HG03354 (cell line): Measurements from ENCODE around the gene NXN.

ENCODE experiments used
- ATAC-seq: cut with Tn5 transposase; IDR thresholded peaks from one replicate; pipeline ENCODE4 v1.9.1; 2021; ENCODE audit warnings: mild to moderate bottlenecking; ENCODE audit not compliant: unreplicated experiment, poor library complexity, severe bottlenecking

Gene NXN

GRCh38 chr17:979539-980405 is at the start of gene NXN:
Gene NXN, minus strand, starts transcription at chr17:979776.
- ATAC-seq, result peak; percentile 66

GRCh38 chr17:1027044-1027443 is 47.5 kb upstream of the NXN start:
- no peak for ATAC-seq

- ATAC-seq, result no peak
Observed at GRCh38 chr17:1026599-1026975, 47.0 kb upstream of the NXN start.

GRCh38 chr17:1025733-1026598 is 46.4 kb upstream of the NXN start:
- no peak for ATAC-seq

GRCh38 chr17:1024076-1024475 is 44.5 kb upstream of the NXN start:
- ATAC-seq, result no peak

- no peak for ATAC-seq
Observed at GRCh38 chr17:1022278-1023024, 42.9 kb upstream of the NXN start.

GRCh38 chr17:1021147-1021546 is 41.6 kb upstream of the NXN start:
- no peak for ATAC-seq

GRCh38 chr17:1019451-1019850 is 39.9 kb upstream of the NXN start:
- no peak for ATAC-seq

- no peak for ATAC-seq
Observed at GRCh38 chr17:1018547-1018946, 39.0 kb upstream of the NXN start.

- no peak for ATAC-seq
Observed at GRCh38 chr17:1013729-1014090, 34.1 kb upstream of the NXN start.

- ATAC-seq, result no peak
Observed at GRCh38 chr17:1012823-1013728, 33.5 kb upstream of the NXN start.

GRCh38 chr17:1011760-1012735 is 32.5 kb upstream of the NXN start:
- no peak for ATAC-seq

GRCh38 chr17:1011138-1011537 is 31.6 kb upstream of the NXN start:
- ATAC-seq, result no peak

GRCh38 chr17:1010586-1010985 is 31.0 kb upstream of the NXN start:
- ATAC-seq, result no peak

- ATAC-seq, result no peak
Observed at GRCh38 chr17:1010086-1010450, 30.5 kb upstream of the NXN start.

- ATAC-seq, result no peak
Observed at GRCh38 chr17:1009229-1010085, 29.9 kb upstream of the NXN start.

GRCh38 chr17:1008008-1008761 is 28.6 kb upstream of the NXN start:
- no peak for ATAC-seq
